Tracheal epithelial cell (primary cell): ENCODE results near the gene MTM1. TPM values are rescaled to one million over a fixed set of nuclear protein-coding genes. Genes with fewer than 3 reads are reported as not detected.

ENCODE experiments used
- total RNA-seq: library from RNA; depleted of rRNA; stranded (reverse); fragments of >200 nt; gene quantifications from 2 replicates; pipeline ENCODE4 v1.2.1, GENCODE V29; 2014

Gene MTM1
- 11.3 and 13.2 TPM in 2 replicates for total RNA-seq

DNA sequence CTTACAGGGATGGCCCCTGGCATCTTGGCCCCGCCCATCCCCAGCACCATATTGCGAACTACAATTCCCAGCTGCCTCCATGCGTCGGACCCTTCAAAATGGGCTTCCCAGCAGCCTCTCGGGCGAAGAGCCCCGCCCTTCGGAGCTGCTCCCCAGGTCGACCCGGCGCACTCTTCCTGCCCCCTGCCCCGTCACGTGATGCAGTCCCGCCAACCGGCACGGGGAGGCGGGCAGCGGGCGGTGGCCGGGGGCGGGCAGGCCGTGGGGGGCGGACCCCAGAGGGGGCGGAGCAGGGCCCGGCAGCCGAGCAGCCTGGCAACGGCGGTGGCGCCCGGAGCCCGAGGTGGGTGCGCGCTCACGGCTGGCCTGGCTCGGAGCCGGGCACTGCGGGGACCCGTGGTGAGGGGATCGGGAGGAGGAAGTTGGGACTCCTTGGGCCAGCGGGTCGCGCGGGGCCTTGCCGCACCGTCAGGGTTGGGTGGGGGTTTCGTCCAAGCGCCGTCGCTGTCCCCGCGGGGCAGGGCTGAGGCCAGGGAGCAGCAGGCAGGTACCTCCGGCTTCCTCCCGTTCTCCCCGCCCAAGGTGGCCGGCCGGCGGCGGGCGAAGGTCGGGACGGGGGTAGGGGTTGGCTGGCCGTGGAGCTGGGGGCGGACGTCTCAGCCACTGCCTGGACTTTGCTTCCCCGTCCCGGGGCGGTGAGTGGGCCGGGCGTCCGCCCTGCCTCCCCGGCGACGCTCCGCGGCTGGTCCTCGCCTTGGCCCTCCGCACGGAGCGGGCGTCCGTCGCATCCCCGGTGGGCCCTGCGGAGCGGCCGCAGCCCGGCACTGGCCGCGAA, at the start of gene MTM1:
Gene MTM1, plus strand, starts transcription at position 302 of the 835 bp plus-strand sequence. CDS start 23,994 bp downstream, outside the sequence.

DNA sequence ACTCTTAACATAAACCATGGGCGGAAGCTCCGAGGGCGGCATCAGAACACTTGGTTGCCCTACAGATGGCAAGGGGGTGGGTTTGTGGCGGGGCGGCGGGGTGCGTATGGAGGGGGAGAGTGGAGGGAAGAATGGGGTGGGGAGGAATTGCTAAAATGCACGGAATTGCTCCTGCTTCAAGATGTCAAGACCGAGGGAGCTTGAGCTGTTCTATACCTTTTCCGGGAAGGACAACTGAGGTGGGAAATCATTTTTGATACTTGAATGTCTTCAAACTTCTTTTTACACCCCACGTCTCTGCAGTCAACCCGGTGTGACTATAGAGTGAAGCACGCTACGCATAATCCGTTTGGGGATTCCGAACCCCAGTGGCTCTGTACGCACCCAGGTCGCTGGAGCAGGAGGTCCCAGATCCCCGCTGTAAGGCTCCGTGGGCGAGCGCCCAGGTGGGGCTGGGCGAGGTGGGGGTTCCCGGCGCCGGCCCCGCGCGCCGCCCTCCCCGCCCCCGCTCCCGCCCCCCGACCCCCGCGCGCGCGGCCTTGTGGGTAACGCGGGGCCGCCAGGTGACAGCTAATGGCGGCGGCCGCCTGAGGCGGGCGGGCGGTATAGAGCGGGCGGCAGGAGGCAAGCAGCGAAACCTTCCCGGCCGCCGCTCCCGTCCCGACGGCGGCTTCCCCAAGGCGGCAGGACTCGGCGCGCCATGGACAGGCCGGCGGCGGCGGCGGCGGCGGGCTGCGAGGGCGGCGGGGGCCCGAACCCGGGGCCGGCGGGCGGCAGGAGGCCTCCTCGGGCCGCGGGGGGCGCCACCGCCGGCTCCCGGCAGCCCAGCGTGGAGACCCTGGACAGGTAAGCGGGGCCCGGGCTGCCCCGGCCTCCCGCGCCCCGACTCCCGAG, 124.7 kb downstream of the MTM1 start, which contains the start of gene MTMR1:
Gene MTMR1, plus strand, starts transcription at position 566 of the 894 bp plus-strand sequence. Its CDS starts 135 bp downstream, at position 701.

Other genes with a start within 250 kb of the MTM1 start
- 0.48 and 1.3 TPM in 2 replicates for gene MAMLD1, start 205.3 kb upstream of the MTM1 start, total RNA-seq
- gene MTMR1, start 124.8 kb downstream of the MTM1 start, total RNA-seq = 21.9 and 24.5 TPM in 2 replicates